CD4-positive, alpha-beta T cell (primary cell): ENCODE measurements around the gene ROBO2. TPM values are rescaled to one million over a fixed set of nuclear protein-coding genes. Genes with fewer than 3 reads are reported as not detected.

Experiments
- ATAC-seq: fragments of 200-7000 bp; cut with Tn5 transposase; one replicate; pipeline ENCODE4 v1.10.0; 2022; ENCODE audit warnings: mild to moderate bottlenecking; ENCODE audit not compliant: poor library complexity
- CTCF ChIA-PET: fragments of 350-600 bp; sonication (Branson Sonifier 250); formaldehyde crosslinking; loops from one replicate; lab custom pipeline; 2021; ENCODE audit warnings: antibody characterized with exemption, inconsistent platforms; lab: Charles Lee
- POLR2A ChIA-PET: fragments of 350-600 bp; sonication (Branson Sonifier 250); formaldehyde crosslinking; loops from one replicate; lab custom pipeline; 2021; ENCODE audit warnings: antibody characterized with exemption, inconsistent platforms; lab: Charles Lee
- DNase-seq, 14 experiments: peaks; one replicate each; pipeline ENCODE4 v3.0.0-alpha.2; 2013 to 2020; ENCODE audit warnings: mixed read lengths in 2 of 14
- H3K27ac ChIP-seq, 2 donors: one replicate each; pipeline versions ENCODE4 v1.5.1 to v1.7.0; 2013; ENCODE audit warnings: low read length in 2 of 2, low read depth in 1 of 2, mild to moderate bottlenecking in 1 of 2
- H3K27me3 ChIP-seq, 2 experiments: 1 replicate in 1 of 2; 2 replicates in 1 of 2; pipeline versions ENCODE4 v1.6.1 to v1.7.0; 2013; ENCODE audit warnings: low read length in 2 of 2, control low read depth in 1 of 2, mild to moderate bottlenecking in 1 of 2, moderate library complexity in 1 of 2; ENCODE audit not compliant: insufficient read depth in 2 of 2, control insufficient read depth in 1 of 2
- H3K36me3 ChIP-seq: one replicate; pipeline ENCODE4 v1.6.1; 2013; ENCODE audit warnings: low read length, control low read depth; ENCODE audit not compliant: insufficient read depth
- H3K4me1 ChIP-seq: one replicate; pipeline ENCODE4 v1.6.1; 2013; ENCODE audit warnings: low read length, control low read depth; ENCODE audit not compliant: insufficient read depth
- H3K4me3 ChIP-seq: one replicate; pipeline ENCODE4 v1.5.1; 2013; ENCODE audit warnings: mild to moderate bottlenecking, low read length, moderate library complexity
- H3K9me3 ChIP-seq, 2 experiments: 1 replicate in 1 of 2; 2 replicates in 1 of 2; pipeline versions ENCODE4 v1.6.1 to v1.7.0; 2013; ENCODE audit warnings: low read length in 2 of 2, mild to moderate bottlenecking in 2 of 2, control low read depth in 1 of 2, moderate library complexity in 1 of 2; ENCODE audit not compliant: control insufficient read depth in 1 of 2, insufficient read depth in 1 of 2
- H3K27ac Mint-ChIP-seq: one replicate; pipeline ENCODE4 v1.8.0; 2020; ENCODE audit warnings: mixed read lengths
- H3K27me3 Mint-ChIP-seq: one replicate; pipeline ENCODE4 v1.8.0; 2021; ENCODE audit warnings: mixed read lengths
- H3K36me3 Mint-ChIP-seq: one replicate; pipeline ENCODE4 v1.8.0; 2021; ENCODE audit warnings: low read depth, mixed read lengths
- H3K4me1 Mint-ChIP-seq: one replicate; pipeline ENCODE4 v1.8.0; 2021; ENCODE audit warnings: low read depth, mixed read lengths
- H3K4me3 Mint-ChIP-seq: one replicate; pipeline ENCODE4 v1.8.0; 2020; ENCODE audit warnings: mild to moderate bottlenecking, mixed read lengths
- H3K9me3 Mint-ChIP-seq: one replicate; pipeline ENCODE4 v1.8.0; 2020; ENCODE audit warnings: mixed read lengths
- CTCF ChIP-seq: fragments of 200-600 bp; IDR thresholded peaks from one replicate; pipeline ENCODE4 v1.8.0; 2022; ENCODE audit warnings: antibody characterized with exemption, mild to moderate bottlenecking
- intact Hi-C, 2 experiments: fragments of 100-400 bp; cut with DNase I in 1 of 2; cut with micrococcal nuclease in 1 of 2; formaldehyde crosslinking; loops; one replicate each; pipeline versions ENCODE4 v1.15.1 to v1.9.0; 2023 to 2025; cut with DNase I, micrococcal nuclease
- total RNA-seq, 174 experiments: library from RNA in 2 of 174; stranded (reverse) in 2 of 174; gene quantifications; one replicate each; pipeline ENCODE4 v1.2.3 and lab custom pipeline; 2021 to 2026

ROBO2 gene
- total RNA-seq, 2 experiments from 2014 or later, result not detected

- H3K36me3 ChIP-seq, result no peaks in the 10 kb centered on the region
- no peak for TF ChIP-seq CTCF
- H3K4me3 ChIP-seq, result no peak overlapping the region
- CTCF ChIA-PET, result no interaction called here
- no peak for ATAC-seq
- intact Hi-C loops, result no loop called here
- H3K27me3 ChIP-seq, result no peaks in the 10 kb centered on the region
- POLR2A ChIA-PET, result no interaction called here
- no peaks in the 10 kb centered on the region for H3K4me1 ChIP-seq
- no peak for DNase-seq
- no peak overlapping the region for H3K27ac ChIP-seq
- no peaks in the 10 kb centered on the region for H3K4me1 Mint-ChIP-seq
- H3K4me3 Mint-ChIP-seq, result no peak overlapping the region
- H3K9me3 Mint-ChIP-seq, result peaks cover 14% of the 10 kb centered on the region
- no peaks in the 10 kb centered on the region for H3K36me3 Mint-ChIP-seq
- H3K9me3 ChIP-seq, result no peaks in the 10 kb centered on the region
- H3K27ac Mint-ChIP-seq, result no peak overlapping the region
- H3K27me3 Mint-ChIP-seq, result no peaks in the 10 kb centered on the region
These were observed 416.5 kb downstream of the ROBO2 start for GRCh38 chr3:77456431-77456830.

- intact Hi-C loops, result no loop called here
- DNase-seq (no peak), ATAC-seq (no peak)
- Histone ChIP-seq H3K36me3 (no peaks in the 10 kb centered on the region), H3K4me3 (no peak overlapping the region), H3K27me3 (no peaks in the 10 kb centered on the region), H3K9me3 (peaks cover 0 to 4% of the 10 kb centered on the region in 2 experiments), H3K27ac (no peak overlapping the region), H3K4me1 (no peaks in the 10 kb centered on the region)
- H3K27ac Mint-ChIP-seq, result no peak overlapping the region
- H3K4me3 Mint-ChIP-seq, result no peak overlapping the region
- TF ChIP-seq CTCF, result no peak
- no peaks in the 10 kb centered on the region for H3K36me3 Mint-ChIP-seq
- H3K4me1 Mint-ChIP-seq, result no peaks in the 10 kb centered on the region
- ChIA-PET POLR2A (no interaction called here), CTCF (no interaction called here)
- peaks cover 14% of the 10 kb centered on the region for H3K9me3 Mint-ChIP-seq
- H3K27me3 Mint-ChIP-seq, result no peaks in the 10 kb centered on the region
These were observed 417.0 kb downstream of the ROBO2 start for GRCh38 chr3:77456906-77457305.

GRCh38 chr3:77459926-77460325, 420.0 kb downstream of the ROBO2 start:
- DNase-seq (no peak), ATAC-seq (no peak)
- Mint-ChIP-seq H3K4me1 (no peaks in the 10 kb centered on the region), H3K36me3 (no peaks in the 10 kb centered on the region), H3K4me3 (no peak overlapping the region), H3K27me3 (no peaks in the 10 kb centered on the region), H3K9me3 (peaks cover 14% of the 10 kb centered on the region), H3K27ac (no peak overlapping the region)
- POLR2A ChIA-PET, result no interaction called here
- Histone ChIP-seq H3K4me3 (no peak overlapping the region), H3K27ac (no peak overlapping the region), H3K9me3 (peaks cover 0 to 7% of the 10 kb centered on the region in 2 experiments), H3K36me3 (no peaks in the 10 kb centered on the region), H3K4me1 (no peaks in the 10 kb centered on the region), H3K27me3 (no peaks in the 10 kb centered on the region)
- no peak for TF ChIP-seq CTCF
- intact Hi-C loops, result no loop called here
- CTCF ChIA-PET, result no interaction called here
